NCI-H2081 (cell line): Measurements from ENCODE around the gene TMEM139.

Experiments used
- DNase-seq, 2 experiments: peaks; one replicate each; lab custom pipeline; 2025; lab: John Stamatoyannopoulos, UW

Gene TMEM139

DNA sequence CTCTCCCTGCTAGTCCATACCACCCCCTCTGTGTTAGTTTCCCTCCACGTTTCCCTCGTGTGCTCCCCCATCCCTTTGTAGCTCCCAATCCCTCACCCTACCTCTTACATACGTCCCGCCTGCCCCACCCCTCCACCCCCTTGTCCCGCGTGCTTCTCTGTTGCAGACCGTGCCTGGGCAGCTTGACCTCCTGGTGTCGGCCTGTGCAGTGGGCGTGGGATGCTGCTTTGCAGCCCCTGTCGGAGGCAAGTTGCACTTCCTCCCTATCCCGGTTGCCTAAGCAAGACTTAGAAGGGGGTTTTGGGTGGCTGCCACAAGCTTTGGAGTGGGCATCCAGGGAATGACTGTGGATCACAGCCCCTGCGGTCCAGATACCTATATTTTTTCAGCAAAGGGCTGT is 38.9 kb downstream of the TMEM139 start:
- no peak for DNase-seq

DNA sequence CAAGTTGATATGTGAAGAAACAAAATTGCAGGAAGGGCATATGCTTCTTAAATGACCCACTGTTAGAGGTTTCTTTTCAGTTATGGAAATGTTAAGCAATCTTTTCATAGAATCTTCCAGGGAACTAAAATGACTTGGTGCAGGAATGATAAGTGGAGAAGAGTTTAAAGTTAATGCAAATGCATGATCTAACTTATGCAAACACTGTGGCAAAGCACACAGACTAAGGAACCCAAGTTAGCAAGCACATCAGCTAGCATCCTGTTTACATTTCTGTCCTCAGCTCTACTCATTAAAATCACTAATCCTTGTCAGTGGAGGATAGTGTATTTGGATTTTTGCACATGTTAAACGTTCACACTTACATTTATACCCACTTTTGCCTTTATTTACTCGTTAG is 40.5 kb downstream of the TMEM139 start:
- DNase-seq = no peak

DNA sequence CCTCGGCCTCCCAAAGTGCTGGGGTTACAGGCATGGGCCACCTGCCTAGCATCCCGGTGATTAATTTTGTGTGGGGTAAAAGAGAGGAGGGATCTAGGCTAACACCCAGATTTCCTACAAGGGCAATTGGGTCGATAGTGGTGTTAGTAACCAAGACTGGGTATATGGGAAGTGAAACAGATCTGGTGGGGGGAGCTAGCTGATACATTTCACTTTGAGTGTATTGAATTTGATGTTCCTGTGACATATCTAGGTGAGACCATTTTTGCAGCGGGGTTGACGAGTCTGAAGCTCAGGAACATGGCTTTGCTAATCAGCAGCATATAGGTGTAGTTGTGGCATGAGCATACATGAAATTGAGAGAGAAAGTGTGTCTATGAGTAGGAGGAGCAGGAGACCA is 43.1 kb downstream of the TMEM139 start:
- DNase-seq = no peak

DNA sequence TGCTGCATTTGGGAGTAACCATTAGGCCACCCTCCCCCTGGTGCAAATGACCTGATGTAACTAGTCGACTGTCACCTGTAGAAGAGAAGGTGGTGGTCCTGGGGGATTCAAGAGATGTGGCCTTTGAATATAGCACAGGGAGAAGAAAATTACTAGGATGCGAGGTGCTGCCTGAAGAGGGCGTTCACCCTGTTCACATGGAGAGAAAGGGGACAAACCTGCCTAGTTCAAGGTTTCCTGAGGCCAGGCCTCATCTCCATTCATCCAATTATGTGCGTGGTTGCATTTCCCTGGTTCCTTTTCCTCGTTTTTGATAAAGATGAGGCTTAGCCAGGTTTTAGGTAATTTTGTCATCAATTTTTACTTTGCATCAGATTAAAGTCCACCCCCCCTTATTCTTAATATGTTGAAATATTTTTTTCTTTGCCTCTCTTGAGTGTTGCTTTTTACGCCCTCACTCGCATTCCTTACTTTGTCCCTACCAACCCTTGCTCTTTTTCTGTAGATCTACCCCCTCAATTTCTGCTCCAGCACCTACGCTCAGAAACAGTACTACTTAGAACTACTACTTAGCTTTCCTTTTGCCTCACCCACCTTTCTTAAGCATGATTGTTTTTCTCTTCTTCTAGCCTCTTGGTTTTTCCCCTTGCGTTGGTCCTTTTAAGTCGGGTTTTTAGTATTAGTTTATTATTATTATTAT is 44.9 kb downstream of the TMEM139 start:
- DNase-seq = no peak

DNA sequence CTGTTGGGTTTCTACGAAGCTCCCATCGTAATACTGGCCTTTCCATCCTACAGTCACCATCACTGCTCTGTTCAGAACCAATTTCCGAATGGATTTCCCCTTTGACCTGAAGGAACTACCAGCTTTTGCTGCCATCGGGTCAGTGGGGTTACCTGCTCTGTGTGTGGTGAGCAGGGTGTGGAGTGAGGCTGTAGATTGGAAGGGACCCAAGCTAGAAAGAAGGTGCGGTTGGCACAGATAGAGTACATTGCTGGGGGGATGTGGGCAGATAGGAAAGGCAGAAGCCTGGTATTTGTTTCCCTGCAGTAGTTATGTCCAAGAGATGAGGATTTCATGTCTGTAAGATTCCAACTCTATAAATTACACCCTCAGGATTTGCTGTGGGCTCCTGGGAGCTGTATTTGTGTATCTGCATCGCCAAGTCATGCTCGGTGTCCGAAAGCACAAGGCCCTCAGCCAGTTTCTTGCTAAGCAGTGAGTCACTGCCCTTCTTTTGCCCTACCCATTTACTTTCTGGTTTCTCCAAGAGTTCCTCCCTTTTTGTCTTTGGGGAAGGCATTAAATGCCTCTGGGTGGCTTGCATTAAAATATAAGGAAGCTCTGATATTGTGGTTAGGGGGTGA is 46.5 kb downstream of the TMEM139 start:
- DNase-seq = no peak

DNA sequence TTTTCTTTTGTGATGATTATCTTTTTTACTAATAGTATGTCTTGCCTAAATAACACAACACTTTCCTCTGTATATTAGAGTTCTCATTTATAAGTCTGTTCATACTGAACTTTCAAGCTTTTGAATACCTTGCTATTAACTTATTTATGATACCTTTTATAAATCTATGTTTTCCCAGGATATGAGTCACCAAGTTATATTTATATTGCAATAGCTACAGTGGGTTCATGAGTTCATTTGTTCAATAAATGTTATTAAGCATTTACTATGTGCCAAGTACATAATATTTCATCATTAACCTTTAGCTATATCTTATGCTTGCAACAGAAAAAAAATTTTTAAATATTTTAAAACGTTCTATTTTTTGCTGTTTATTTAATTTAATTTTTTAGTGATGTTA is 49.5 kb downstream of the TMEM139 start:
- no peak for DNase-seq

DNA sequence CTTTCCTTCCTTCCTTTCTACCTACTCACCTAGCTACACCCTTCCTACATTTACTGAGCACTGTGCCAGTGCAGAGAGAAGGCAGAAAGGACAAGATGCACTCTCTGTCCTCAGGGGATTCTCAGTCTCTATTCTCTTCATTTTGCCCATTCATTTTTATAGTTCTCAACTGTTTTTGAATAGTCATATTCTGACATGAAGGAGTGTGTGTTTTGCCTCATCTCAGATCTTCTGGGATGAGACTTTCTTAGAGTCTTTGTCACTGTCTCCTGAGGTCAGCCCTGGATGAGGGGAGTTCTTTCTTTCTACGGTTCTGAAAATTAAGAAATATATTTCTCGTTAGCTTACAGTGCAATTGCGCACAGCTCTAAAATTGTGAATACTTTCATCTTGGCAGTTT is 52.5 kb downstream of the TMEM139 start:
- DNase-seq = no peak
